ENCODE measurements around the gene REPS2.

Gene REPS2

DNA sequence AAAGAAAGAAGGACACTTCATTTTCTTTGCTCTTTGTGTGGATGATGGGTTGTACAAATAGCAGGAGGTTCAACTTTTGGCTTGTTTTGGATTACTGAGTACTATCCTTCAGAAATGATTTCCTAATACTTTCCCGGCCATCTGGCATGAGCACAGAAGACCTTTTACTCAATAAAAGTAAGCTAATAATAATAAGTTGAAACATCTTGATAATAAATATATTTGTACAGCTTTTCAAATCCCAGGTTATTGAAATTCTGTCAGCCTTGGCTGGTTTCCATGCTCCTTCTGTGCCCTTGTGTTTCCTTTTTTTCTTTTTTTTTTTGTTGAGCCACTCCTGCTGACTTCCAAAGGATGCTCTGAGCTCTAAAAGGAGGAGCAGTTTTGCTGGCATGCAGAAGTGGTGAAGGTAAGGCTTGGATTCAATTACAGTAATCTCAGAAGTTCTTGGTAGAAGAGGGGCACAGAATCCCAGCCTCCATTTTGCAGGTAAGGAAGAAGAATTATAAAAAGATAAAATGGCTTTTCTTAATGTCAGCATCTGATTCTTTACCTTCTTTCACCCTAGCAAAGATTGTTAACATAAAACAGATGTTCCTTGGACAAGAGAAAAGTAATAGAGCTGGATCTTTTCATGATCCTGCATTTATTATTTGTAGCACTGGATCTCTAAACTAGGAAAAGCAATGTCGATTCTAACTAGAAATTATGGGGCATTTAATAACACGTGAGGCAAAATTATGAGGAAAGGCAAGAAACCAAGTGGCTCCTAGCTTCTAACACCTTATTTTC is 31.9 kb downstream of the REPS2 start:
- Histone ChIP-seq H3K18ac (ENCODE audit: low read length) (no peak overlapping the region), H2BK15ac (replicated peaks; ENCODE audit: low read depth) (no peak overlapping the region), H3K4me1 (ENCODE audit: control insufficient read depth, low read depth, low read length) (no peaks in the 10 kb centered on the region), H3K9ac (ENCODE audit: low read length) (no peak overlapping the region), H3K27ac (ENCODE audit: low read depth, low read length) (no peak overlapping the region), H3K36me3 (ENCODE audit: control insufficient read depth, insufficient read depth, low read length) (no peaks in the 10 kb centered on the region), H4K5ac (ENCODE audit: low read length) (no peak overlapping the region), H3K79me2 (ENCODE audit: control insufficient read depth, insufficient read depth, low read length) (no peaks in the 10 kb centered on the region), H2BK5ac (ENCODE audit: low read length) (no peak overlapping the region), H3K56ac (ENCODE audit: low read length) (no peak overlapping the region), H2BK120ac (ENCODE audit: low read depth, low read length) (no peak overlapping the region), H3K79me1 (ENCODE audit: low read length) (no peaks in the 10 kb centered on the region), H4K8ac (ENCODE audit: low read depth, low read length) (no peak overlapping the region), H3K27me3 (ENCODE audit: insufficient read depth, low read length, poor library complexity) (no peaks in the 10 kb centered on the region), H3K4me2 (ENCODE audit: low read length) (no peak overlapping the region), H3K4me3 (ENCODE audit: low read length) (no peak overlapping the region), H3K4ac (ENCODE audit: low read depth, low read length) (no peak overlapping the region), H3K23ac (ENCODE audit: low read length) (no peak overlapping the region), H2AK5ac (ENCODE audit: low read length) (no peak overlapping the region)
- WGBS (ENCODE audit: extremely low coverage, insufficient coverage, low lambda C conversion rate), result no CpG with 5 or more reads among the region's 3 CpGs
- no peak for DNase-seq

DNA sequence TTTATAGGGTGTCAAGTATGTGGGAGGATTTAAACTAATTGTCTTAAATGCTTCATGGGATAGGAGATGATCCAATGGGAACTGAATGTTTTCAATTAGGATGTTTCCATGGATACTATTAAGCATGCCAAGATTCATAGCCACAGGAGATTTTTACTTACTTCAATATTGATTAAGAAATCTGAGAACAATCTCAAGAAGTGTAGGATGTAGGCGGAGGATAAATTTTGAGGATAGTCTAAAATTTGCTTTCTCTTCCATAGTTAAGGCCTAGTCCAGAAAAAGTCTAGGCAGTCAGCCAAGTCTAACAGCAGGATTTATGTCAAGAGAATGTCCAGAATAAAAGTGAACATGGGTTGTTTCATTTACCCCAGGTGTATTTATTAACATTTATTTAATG is 32.8 kb downstream of the REPS2 start:
- Histone ChIP-seq H3K9ac (ENCODE audit: low read length) (no peak overlapping the region), H3K27ac (ENCODE audit: low read depth, low read length) (no peak overlapping the region), H3K4me3 (ENCODE audit: low read length) (no peak overlapping the region), H3K36me3 (ENCODE audit: control insufficient read depth, insufficient read depth, low read length) (no peaks in the 10 kb centered on the region), H2BK5ac (ENCODE audit: low read length) (no peak overlapping the region), H3K23ac (ENCODE audit: low read length) (no peak overlapping the region), H3K4me2 (ENCODE audit: low read length) (no peak overlapping the region), H2AK5ac (ENCODE audit: low read length) (no peak overlapping the region), H3K4ac (ENCODE audit: low read depth, low read length) (no peak overlapping the region), H3K79me2 (ENCODE audit: control insufficient read depth, insufficient read depth, low read length) (no peaks in the 10 kb centered on the region), H3K79me1 (ENCODE audit: low read length) (no peaks in the 10 kb centered on the region), H3K4me1 (ENCODE audit: control insufficient read depth, low read depth, low read length) (no peaks in the 10 kb centered on the region), H3K18ac (ENCODE audit: low read length) (no peak overlapping the region), H4K8ac (ENCODE audit: low read depth, low read length) (no peak overlapping the region), H3K27me3 (ENCODE audit: insufficient read depth, low read length, poor library complexity) (no peaks in the 10 kb centered on the region), H3K56ac (ENCODE audit: low read length) (no peak overlapping the region), H2BK120ac (ENCODE audit: low read depth, low read length) (no peak overlapping the region), H4K5ac (ENCODE audit: low read length) (no peak overlapping the region), H2BK15ac (replicated peaks; ENCODE audit: low read depth) (no peak overlapping the region)
- no peak for DNase-seq
- no CpG with 5 or more reads among the region's 1 CpG for WGBS (ENCODE audit: extremely low coverage, insufficient coverage, low lambda C conversion rate)

DNA sequence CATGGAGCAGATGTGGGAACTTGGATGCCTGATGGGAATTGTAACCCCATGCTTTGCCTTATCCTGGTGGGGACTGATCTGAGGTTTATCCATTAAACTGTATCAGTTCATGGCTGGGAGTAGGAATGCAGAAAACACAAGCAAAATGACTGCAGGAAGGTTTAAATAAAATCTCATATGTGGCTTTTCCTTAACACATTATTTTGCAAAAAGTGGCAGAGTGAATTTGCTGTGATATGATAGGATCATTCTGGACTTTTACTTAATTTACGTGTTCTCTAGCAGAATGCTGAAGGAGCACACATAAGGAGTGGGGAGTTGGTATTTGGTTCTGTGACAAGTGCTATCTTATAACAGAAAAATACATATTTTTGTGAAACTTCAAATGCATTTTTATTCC is 34.8 kb downstream of the REPS2 start:
- no peak overlapping the region for H3K4me2 ChIP-seq (ENCODE audit: low read length)
- no peak overlapping the region for H3K27ac ChIP-seq (ENCODE audit: low read depth, low read length)
- no peaks in the 10 kb centered on the region for H3K79me1 ChIP-seq (ENCODE audit: low read length)
- no CpG with 5 or more reads among the region's 1 CpG for WGBS (ENCODE audit: extremely low coverage, insufficient coverage, low lambda C conversion rate)
- H3K18ac ChIP-seq (ENCODE audit: low read length), result no peak overlapping the region
- H3K36me3 ChIP-seq (ENCODE audit: control insufficient read depth, insufficient read depth, low read length), result no peaks in the 10 kb centered on the region
- no peak overlapping the region for H2BK15ac ChIP-seq (replicated peaks; ENCODE audit: low read depth)
- no peak overlapping the region for H4K5ac ChIP-seq (ENCODE audit: low read length)
- H3K23ac ChIP-seq (ENCODE audit: low read length), result no peak overlapping the region
- H3K4me1 ChIP-seq (ENCODE audit: control insufficient read depth, low read depth, low read length), result no peaks in the 10 kb centered on the region
- H3K4me3 ChIP-seq (ENCODE audit: low read length), result no peak overlapping the region
- no peak overlapping the region for H3K9ac ChIP-seq (ENCODE audit: low read length)
- H3K4ac ChIP-seq (ENCODE audit: low read depth, low read length), result no peak overlapping the region
- no peak overlapping the region for H4K8ac ChIP-seq (ENCODE audit: low read depth, low read length)
- H2BK5ac ChIP-seq (ENCODE audit: low read length), result no peak overlapping the region
- no peak overlapping the region for H2AK5ac ChIP-seq (ENCODE audit: low read length)
- no peaks in the 10 kb centered on the region for H3K27me3 ChIP-seq (ENCODE audit: insufficient read depth, low read length, poor library complexity)
- DNase-seq, result no peak
- no peak overlapping the region for H2BK120ac ChIP-seq (ENCODE audit: low read depth, low read length)
- no peaks in the 10 kb centered on the region for H3K79me2 ChIP-seq (ENCODE audit: control insufficient read depth, insufficient read depth, low read length)
- no peak overlapping the region for H3K56ac ChIP-seq (ENCODE audit: low read length)

DNA sequence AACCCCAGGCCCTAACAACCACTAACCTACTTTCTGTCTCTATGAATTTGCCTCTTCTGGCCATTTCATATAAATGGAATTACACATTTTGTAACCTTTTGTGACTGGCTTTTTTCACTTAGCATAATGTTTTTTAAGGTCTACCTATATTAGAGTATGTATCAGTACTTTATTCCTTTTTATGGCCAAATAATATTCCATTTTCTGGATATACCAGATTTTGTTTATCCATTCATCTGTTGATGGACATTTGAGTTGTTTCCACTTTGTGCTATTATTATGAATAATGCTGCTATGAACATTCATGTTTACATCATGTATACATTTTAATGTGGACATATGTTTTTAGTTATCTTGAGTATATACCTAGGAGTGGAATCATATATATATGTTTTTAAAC is 35.5 kb downstream of the REPS2 start:
- H3K4me1 ChIP-seq (ENCODE audit: control insufficient read depth, low read depth, low read length), result no peaks in the 10 kb centered on the region
- no peak overlapping the region for H3K27ac ChIP-seq (ENCODE audit: low read depth, low read length)
- H2BK5ac ChIP-seq (ENCODE audit: low read length), result no peak overlapping the region
- no peak overlapping the region for H4K8ac ChIP-seq (ENCODE audit: low read depth, low read length)
- H3K27me3 ChIP-seq (ENCODE audit: insufficient read depth, low read length, poor library complexity), result no peaks in the 10 kb centered on the region
- no peak overlapping the region for H4K5ac ChIP-seq (ENCODE audit: low read length)
- H3K18ac ChIP-seq (ENCODE audit: low read length), result no peak overlapping the region
- no peak overlapping the region for H3K4me3 ChIP-seq (ENCODE audit: low read length)
- H2AK5ac ChIP-seq (ENCODE audit: low read length), result no peak overlapping the region
- H3K4me2 ChIP-seq (ENCODE audit: low read length), result no peak overlapping the region
- H2BK15ac ChIP-seq (replicated peaks; ENCODE audit: low read depth), result no peak overlapping the region
- H2BK120ac ChIP-seq (ENCODE audit: low read depth, low read length), result no peak overlapping the region
- H3K79me2 ChIP-seq (ENCODE audit: control insufficient read depth, insufficient read depth, low read length), result no peaks in the 10 kb centered on the region
- DNase-seq, result no peak
- no peak overlapping the region for H3K4ac ChIP-seq (ENCODE audit: low read depth, low read length)
- no peaks in the 10 kb centered on the region for H3K36me3 ChIP-seq (ENCODE audit: control insufficient read depth, insufficient read depth, low read length)
- no peak overlapping the region for H3K56ac ChIP-seq (ENCODE audit: low read length)
- H3K79me1 ChIP-seq (ENCODE audit: low read length), result no peaks in the 10 kb centered on the region
- H3K23ac ChIP-seq (ENCODE audit: low read length), result no peak overlapping the region
- no peak overlapping the region for H3K9ac ChIP-seq (ENCODE audit: low read length)

DNA sequence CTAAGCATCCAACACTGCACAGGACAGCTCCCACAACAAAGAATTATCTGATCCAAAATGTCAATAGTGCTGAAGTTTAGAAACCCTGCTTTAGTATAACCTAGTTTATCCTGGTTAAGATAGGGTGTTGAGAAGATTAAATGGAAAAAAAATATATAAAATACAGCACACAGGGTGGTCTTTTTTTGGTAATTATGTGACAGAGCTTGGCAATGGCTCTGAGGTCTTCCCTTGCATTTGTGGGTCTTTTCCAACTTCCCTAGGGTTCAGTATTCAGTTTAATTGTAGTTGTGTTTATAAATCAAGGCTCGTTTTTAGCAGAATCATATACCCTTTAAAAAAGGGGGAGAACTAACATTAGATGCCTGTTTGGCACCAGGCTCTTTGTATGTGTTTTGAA is 36.6 kb downstream of the REPS2 start:
- WGBS (ENCODE audit: extremely low coverage, insufficient coverage, low lambda C conversion rate), result no CpG with 5 or more reads among the region's 1 CpG
- Histone ChIP-seq H3K23ac (ENCODE audit: low read length) (no peak overlapping the region), H3K4me1 (ENCODE audit: control insufficient read depth, low read depth, low read length) (no peaks in the 10 kb centered on the region), H3K27me3 (ENCODE audit: insufficient read depth, low read length, poor library complexity) (no peaks in the 10 kb centered on the region), H2BK15ac (replicated peaks; ENCODE audit: low read depth) (no peak overlapping the region), H3K27ac (ENCODE audit: low read depth, low read length) (no peak overlapping the region), H2AK5ac (ENCODE audit: low read length) (no peak overlapping the region), H3K4ac (ENCODE audit: low read depth, low read length) (no peak overlapping the region), H3K56ac (ENCODE audit: low read length) (no peak overlapping the region), H3K36me3 (ENCODE audit: control insufficient read depth, insufficient read depth, low read length) (no peaks in the 10 kb centered on the region), H4K5ac (ENCODE audit: low read length) (no peak overlapping the region), H2BK120ac (ENCODE audit: low read depth, low read length) (no peak overlapping the region), H3K79me2 (ENCODE audit: control insufficient read depth, insufficient read depth, low read length) (no peaks in the 10 kb centered on the region), H4K8ac (ENCODE audit: low read depth, low read length) (no peak overlapping the region), H2BK5ac (ENCODE audit: low read length) (no peak overlapping the region), H3K4me3 (ENCODE audit: low read length) (no peak overlapping the region), H3K4me2 (ENCODE audit: low read length) (no peak overlapping the region), H3K79me1 (ENCODE audit: low read length) (no peaks in the 10 kb centered on the region), H3K18ac (ENCODE audit: low read length) (no peak overlapping the region), H3K9ac (ENCODE audit: low read length) (no peak overlapping the region)
- no peak for DNase-seq

DNA sequence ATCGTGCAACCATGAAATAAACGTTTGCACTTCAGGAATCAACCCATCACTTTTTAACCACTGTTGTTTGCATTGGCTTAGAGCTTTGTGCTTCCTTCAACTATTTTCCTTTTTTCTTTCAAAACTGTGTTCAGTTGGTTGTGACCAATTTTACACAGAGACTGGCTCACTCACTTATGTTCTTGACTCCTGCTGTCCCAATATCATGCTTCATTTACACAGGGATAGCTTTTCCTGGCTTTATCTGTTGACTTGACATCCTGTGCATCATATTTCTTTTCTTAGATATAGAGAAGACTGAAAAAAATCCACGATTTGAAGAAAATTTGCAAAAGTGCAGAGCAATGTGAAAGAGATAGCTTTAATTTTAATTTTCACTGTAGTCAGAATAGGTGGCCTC is 38.8 kb downstream of the REPS2 start:
- H3K18ac ChIP-seq (ENCODE audit: low read length), result no peak overlapping the region
- no peak overlapping the region for H3K4me2 ChIP-seq (ENCODE audit: low read length)
- no peak overlapping the region for H2AK5ac ChIP-seq (ENCODE audit: low read length)
- H3K4me3 ChIP-seq (ENCODE audit: low read length), result no peak overlapping the region
- no peak overlapping the region for H2BK120ac ChIP-seq (ENCODE audit: low read depth, low read length)
- H3K27ac ChIP-seq (ENCODE audit: low read depth, low read length), result no peak overlapping the region
- no peak overlapping the region for H3K23ac ChIP-seq (ENCODE audit: low read length)
- H3K9ac ChIP-seq (ENCODE audit: low read length), result no peak overlapping the region
- no CpG with 5 or more reads among the region's 3 CpGs for whole genome bisulfite sequencing (ENCODE audit: extremely low coverage, insufficient coverage, low lambda C conversion rate)
- H2BK5ac ChIP-seq (ENCODE audit: low read length), result no peak overlapping the region
- H3K56ac ChIP-seq (ENCODE audit: low read length), result no peak overlapping the region
- no peaks in the 10 kb centered on the region for H3K4me1 ChIP-seq (ENCODE audit: control insufficient read depth, low read depth, low read length)
- H2BK15ac ChIP-seq (replicated peaks; ENCODE audit: low read depth), result no peak overlapping the region
- H3K4ac ChIP-seq (ENCODE audit: low read depth, low read length), result no peak overlapping the region
- no peak overlapping the region for H4K8ac ChIP-seq (ENCODE audit: low read depth, low read length)
- no peaks in the 10 kb centered on the region for H3K36me3 ChIP-seq (ENCODE audit: control insufficient read depth, insufficient read depth, low read length)
- H3K27me3 ChIP-seq (ENCODE audit: insufficient read depth, low read length, poor library complexity), result no peaks in the 10 kb centered on the region
- no peaks in the 10 kb centered on the region for H3K79me1 ChIP-seq (ENCODE audit: low read length)
- no peaks in the 10 kb centered on the region for H3K79me2 ChIP-seq (ENCODE audit: control insufficient read depth, insufficient read depth, low read length)
- no peak overlapping the region for H4K5ac ChIP-seq (ENCODE audit: low read length)
- DNase-seq, result no peak

All from mesendoderm (in vitro differentiated cells).